Measurements from ENCODE around the gene APCDD1L.
"Not testable (repeated sequence)": the region's sequence is repeated elsewhere in the genome, so short reads cannot be mapped to it uniquely, and the experiment has no call there.

APCDD1L gene

DNA sequence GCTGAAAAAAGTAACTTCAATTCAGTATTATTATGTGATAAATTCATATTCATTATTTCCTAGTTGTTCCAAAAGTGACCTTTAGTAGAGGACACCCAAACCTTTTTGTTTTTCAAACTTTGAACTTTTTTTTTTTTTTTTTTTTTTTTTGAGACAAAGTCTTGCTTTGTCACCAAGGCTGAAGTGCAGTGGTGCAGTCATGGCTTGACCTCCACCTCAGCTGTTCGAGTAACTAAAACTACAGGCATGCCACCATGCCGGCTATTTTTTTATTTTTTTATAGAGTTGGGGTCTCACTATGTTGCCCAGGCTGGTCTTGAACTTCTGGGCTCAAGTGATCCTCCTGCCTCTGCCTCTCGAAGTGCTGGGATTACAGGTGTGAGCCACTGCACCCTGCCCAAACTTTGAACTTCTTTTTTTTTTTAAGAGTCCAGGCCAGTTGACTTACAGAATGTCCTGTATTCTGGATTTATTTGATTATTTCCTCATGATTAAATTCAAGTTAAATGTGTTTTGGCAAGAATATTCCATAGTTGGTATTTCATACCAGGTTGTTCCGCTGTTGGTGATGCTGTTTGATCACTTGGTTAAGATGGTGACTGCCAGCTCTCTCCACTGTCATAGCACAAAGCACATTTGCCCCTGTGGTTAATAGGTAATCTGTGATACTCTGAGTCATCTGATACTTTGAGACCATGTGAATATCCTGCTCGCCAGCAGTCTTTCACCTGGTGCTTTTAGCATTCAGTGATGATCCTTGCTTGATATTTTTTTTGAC lies 78.1 kb downstream of the APCDD1L start:
- DNase-seq: no peak

DNA sequence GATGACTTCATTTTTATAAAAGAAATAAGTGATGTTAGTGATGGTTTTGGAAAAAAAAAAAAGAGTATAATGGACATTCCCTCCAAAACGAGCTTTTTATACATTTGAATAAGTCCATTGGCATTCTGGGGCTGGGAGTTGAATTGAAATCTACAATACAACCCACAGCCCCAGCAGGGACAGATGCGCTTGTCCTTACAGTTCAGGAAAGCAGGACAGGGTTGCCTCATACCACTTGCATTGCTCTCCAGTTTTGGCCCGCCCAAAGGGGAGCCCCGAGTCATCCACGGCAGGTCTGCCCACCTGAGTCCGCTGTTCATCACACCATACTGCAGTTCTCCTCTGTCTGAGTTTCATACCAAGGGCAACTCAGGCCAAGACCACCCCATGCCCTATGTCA lies 80.0 kb downstream of the APCDD1L start:
- DNase-seq: no peak

DNA sequence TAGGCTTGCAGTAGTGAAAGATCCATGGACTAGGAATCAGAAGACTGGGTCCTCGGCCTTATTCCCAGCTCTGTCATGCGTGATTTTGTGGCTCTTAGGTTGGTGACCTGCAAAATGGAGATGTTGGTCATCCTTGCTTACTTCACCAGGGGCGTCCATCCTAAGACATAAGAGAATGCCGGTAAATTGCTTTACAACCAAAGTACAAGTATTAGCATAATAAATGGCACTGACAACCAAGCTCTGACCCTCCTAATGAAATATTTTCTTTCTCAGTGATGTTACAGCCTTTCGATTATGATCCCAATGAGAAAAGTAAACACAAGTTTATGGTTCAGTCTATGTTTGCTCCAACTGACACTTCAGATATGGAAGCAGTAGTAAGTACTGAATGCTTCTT lies 80.9 kb downstream of the APCDD1L start:
- DNase-seq: no peak

DNA sequence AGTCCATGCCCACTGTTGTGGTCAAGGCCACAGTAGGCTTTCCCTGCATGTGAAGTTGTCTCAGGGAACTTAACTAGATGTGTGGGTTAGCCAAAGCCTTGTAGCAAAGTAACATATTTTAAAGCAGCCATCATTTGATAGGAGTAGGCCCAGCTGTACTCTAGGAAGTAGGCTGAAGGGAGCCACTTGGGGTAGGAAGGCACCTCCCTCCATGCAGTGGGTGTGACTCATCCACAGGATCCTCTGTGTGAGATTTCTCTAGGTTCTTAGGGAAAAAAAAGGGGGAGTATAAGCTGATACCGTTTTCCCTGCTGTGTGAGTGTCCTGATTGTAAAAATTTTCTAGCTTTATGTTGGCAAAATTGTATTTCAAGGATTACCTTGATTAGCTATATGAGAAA lies 81.4 kb downstream of the APCDD1L start:
- no peak for DNase-seq

DNA sequence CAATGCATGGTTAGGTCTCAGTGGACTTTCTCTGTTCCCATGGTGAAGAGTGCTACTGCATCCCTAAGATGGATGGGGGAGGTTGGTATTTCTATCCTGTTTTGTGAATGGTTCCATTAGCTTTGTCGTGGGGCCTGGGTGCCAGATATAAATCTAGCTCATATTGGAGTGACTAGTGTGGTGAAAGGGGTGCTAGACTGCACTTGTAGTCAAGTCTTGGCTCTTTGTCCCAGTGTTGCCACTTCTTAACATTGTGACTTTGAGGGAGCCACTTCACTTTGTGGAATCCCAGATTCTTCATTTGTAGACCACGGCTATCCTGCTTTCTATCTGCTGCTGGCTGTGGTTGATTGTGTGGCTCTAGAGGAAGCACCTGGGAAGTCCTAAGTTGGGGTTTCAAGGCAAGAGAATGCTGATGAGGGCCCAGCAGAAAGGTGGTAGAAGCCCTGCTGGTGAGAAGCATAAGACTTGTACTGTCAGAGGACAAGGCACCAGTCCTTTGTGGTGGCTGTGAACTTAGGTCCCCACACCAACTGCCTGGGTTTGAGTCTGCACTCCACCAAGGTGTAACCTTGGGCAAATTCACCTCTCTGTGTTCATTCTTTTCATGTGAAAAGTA lies 82.1 kb downstream of the APCDD1L start:
- DNase-seq: no peak

DNA sequence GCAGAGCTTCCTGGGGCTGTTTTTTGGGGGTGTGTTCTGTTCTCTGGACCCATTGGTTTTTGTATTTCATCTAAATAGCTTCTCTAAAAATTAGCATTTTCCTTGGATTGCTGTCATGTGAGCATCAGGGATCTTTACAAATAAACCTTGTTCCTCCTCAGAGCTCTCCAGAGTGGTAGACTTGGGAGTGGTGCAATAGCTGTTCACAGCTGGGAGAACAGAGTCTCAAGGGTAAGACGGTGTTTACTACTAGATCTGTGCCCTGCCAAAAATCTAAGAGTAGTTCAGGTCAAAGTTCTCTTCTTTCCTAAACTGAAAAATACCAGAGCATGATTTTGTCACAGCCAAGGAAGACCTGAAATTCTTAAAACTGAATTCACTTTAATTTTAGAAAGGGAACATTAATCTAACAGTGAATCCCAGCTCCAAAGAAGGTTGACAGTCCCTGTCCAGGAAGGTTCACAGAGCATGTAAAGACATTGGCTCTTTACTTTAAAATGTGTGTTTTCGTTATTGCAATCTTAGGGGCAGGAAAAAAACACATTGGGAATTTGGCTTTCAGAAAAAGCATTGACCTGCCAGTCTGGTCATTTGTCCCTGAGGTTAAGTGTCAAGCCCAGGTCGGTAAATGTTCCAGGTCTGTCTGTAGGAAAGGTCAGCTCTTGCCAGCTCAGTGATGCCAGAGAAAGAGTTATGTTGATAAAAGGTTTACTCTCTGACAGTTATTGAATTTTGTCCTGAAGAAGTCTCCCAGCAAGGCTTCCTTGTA lies 82.8 kb downstream of the APCDD1L start:
- DNase-seq: peak in 1 of 2 experiments; percentile 3

DNA sequence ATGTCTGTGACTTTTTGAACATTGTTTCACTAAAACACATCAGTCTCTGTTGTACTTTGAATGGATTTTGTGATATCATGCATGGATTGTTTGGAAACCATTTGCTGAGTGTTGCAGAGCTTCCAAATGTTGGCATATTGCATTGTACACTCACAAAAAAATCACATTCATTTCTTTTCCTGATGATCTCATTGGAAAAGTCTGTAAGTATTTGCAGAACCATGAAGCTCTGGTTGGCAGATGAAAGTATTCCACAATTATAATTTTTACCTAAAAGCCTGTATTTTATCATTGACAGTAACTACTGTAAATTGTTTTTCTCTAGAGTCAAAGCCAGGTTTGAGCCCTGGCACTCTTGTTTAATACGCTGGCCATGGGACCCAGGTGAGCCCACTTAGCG lies 84.1 kb downstream of the APCDD1L start:
- no peak for DNase-seq

DNA sequence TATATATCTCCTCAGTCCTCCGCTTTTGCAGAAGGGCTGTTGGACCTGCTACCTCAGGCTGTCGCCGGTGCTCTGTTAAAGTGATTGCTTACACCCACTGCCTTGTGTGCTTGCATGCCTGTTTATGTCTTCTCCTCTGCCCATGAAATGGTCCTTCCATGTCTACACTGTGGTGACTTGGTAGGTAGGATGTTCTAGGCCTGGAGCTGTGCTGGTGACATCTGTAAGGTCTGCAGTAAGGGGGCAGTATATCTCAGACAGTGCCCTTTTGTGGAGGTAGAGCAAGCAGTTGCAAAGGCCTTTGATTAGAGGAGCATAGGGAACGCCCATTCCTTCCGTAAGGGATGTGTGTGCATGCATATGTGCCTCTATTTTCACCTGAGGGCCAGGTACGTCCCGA lies 85.9 kb downstream of the APCDD1L start:
- DNase-seq: no peak

DNA sequence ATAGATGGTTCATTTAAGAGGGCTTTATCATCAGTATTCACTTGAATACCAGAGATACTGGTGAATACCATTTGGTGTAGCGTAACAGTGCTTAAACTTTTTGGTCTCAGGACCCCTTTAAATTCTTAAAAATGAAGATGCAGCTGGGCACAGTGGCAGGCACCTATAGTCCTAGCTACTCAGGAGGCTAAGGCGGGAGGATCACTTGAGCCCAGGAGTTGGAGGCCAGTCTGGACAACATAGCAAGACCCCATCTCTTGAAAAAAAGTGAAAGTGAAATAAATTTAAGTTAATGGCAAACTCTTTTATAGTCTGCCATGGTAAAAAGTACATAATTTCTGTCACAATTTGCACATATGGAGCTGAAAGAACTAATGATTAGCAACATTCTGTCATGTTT lies 86.8 kb downstream of the APCDD1L start:
- no peak for DNase-seq

DNA sequence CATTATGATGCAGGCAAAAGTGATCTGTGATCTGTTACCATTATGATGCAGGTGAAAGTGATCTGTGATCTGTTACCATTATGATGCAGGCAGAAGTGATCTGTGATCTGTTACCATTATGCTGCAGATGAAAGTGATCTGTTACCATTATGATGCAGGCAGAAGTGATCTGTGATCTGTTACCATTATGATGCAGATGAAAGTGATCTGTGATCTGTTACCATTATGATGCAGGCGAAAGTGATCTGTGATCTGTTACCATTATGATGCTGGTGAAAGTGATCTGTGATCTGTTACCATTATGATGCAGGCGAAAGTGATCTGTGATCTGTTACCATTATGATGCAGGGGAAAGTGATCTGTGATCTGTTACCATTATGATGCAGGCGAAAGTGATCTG lies 87.6 kb downstream of the APCDD1L start:
- DNase-seq: not testable (repeated sequence)

DNA sequence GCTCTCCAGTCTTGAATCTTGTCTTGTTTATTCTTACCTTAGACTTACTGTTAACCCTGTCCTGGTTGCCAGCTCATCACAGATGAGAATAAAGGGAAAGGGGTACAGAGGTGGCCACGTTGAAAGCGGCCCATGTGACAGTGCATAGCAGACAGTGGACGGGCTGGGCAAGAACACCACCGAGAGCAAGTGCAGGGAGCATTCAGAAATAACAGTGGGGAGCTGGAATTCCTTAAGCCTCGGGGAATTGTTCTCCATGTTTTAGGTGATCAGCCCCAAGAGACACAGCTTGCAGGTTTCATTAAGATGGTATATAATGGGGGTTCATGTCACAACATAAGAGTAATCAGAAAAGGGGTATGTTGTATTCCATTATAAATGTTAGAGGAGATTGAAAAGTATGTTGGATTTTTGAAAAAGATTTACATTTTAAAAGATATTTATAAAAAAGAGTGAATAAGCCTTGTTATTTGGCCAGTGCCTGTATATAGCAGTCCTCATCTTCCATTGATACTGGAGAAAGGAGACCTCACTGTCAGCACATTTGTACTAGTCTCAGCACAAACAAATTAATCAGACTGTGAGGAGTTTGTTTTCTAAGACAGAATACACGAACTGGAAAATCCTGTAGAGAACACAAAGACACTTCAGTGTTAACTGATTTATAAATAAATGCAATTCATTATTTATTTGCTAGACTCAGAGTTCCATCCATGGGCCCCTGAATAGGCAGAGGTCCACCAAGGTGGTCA lies 90.8 kb downstream of the APCDD1L start:
- no peak for DNase-seq

DNA sequence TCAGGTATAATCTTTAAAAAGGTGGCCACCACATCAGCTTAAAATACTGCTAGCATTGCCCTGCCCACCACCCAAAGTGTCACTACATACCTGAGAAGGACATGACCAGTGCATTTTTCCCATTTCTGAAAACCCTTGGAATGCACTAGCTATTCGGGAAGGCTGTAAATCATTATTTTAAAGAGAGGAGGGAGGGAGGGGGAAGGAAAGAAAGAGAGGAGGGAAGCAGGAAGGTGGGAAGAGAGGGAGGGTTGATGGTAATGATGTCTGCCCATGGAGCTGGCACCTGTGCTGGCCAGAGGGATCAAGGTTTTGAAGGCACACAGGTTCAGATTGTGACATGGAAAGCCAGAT lies 93.7 kb downstream of the APCDD1L start:
- DNase-seq: no peak

DNA sequence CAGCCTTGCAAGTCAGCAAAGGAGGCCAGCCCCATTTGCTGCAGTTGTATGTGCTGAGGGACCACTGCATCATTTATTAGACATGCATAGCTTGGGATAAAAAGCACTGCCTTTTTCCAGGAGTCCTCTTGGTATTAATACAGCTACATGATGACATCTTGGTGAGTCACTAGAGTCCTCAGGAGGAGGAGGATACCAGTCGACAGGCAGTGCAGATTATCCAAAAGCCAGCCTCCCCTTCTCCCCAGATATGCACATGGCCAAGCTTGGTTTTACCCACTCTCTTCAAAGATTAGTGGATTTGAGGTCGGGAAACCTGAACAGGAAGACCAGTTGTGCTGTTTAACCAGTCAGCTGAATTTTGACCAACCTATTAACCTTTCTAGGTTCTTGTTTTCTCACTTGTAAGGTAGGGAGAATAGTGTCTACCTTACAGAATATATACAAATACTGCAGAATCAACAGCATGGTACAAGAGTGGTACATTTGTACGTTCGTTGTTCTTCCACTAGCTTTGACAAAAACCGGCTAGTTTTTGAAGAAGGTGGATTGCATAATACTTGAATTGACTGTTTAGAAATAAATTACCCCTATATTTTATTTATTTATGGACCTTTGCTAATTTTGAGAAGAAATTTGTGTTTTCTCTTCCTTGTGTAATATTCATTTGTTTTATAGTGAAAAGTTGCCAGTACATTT lies 94.3 kb downstream of the APCDD1L start:
- no peak for DNase-seq

DNA sequence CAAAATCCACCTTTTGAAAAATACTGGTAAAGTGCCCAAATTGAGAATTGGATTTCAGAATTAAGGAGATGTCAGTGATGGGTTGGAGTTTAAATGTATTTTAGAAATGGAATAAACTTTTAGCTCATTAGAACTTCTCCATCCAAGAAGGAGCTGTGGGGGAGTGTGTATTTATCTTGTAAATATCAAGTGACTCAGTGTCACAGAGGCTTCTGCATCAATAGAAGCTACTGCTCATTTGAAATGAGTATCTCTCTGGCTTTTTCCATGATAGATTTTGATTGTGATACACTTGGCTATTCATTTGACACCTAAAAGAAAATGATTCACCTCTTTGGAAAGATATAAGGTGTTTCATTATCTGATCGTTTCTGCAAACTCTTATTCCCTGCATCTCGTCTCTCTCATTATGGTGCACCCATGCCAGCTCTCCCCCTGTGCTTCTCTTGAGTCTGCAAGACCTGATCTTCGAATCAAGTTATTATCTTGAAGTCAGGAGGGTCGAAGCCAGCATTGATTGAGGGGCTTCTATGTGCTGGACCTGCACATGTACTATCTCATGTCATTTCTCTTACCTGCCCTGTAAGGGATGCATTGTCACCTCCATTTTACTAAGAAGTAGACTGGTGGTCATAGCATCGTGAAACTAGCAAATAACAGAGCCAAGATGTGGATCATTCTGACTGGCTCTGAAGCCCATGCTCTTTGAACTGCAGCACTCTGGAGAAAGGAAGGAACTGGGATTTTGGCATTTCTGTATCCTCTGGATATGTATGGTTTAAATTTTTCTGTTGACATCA lies 96.0 kb downstream of the APCDD1L start:
- DNase-seq: no peak

DNA sequence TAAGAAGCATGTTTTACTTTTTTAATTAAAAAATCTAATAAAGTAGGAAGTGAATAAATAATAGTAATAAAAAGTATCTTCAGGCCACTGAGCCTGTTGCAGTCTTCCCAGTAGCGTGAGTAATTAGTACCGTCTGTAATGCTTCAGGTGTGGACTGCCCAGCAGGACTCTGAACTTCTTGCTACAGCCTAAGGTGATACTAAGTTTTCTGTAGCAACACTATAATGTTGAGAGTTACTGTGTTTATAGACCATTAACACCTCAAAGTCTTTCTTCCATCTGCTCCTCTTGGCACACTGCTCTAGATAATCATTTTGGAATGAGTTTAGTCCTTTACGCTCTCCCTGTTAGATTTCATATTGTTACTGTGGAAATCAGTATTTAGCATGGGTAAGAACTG lies 97.8 kb downstream of the APCDD1L start:
- DNase-seq: no peak

DNA sequence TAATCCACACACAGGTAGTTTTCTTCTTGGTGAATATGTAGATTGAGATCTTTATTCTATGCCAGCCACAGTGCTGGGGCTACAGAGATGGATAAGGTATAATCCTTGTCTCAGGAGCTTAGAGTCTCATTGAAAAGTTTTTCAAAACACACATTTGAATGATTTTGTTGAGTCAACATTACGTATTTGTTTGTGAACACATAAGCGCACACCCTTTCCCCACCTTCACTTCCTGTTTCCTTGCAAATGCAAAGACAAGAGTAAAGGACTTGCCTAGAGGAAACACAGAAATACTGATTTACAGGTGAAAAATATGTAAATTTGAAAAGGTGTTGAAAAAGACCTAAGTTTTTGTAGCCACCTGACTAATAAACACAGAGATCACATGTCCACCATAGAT lies 98.4 kb downstream of the APCDD1L start:
- DNase-seq: no peak

DNA sequence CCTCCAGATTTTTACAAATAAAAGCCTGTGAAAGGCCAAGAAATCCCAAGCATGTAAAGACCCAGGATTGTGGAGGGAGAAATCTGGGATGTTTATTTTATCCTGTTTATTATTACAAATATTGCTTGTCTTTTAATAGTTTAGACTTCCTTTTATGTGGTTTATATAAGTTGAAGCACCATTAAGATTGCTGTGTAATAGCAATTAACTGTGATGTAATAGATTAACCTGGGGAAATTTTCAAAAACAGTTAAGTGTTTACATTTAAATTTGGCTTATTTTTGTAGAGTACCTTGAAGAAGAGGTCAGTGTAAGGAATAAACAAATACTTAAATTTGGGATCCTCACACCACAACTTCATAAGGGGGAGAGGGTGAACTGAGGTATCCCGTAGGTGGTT lies 99.1 kb downstream of the APCDD1L start:
- no peak for DNase-seq

DNA sequence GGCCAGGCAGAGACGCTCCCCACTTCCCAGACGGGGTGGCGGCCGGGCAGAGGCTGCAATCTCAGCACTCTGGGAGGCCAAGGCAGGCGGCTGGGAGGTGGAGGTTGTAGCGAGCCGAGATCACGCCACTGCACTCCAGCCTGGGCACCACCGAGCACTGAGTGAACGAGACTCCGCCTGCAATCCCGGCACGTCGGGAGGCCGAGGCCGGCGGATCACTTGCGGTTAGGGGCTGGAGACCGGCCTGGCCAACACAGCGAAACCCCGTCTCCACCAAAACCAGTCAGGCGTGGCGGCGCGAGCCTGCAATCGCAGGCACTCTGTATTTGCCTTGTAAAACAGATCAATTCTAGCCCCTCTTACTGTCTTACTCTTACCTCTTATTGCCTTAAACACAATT lies 100.4 kb downstream of the APCDD1L start:
- not testable (repeated sequence) for DNase-seq

DNA sequence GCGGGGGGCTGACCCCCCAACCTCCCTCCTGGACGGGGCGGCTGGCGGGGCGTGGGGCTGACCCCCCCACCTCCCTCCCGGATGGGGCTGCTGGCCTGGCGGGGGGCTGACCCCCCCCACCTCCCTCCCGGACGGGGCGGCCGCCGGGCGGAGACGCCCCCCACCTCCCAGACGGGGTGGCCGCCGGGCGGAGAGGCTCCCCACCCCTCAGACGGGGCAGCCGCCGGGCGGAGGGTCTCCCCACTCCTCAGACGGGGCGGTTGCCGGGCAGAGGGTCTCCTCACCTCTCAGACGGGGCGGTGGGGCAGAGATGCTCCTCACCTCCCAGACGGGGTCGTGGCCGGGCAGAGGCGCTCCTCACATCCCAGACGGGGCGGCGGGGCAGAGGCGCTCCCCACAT lies 101.0 kb downstream of the APCDD1L start:
- not testable (repeated sequence) for DNase-seq
